GM23338 (cell line): Measurements from ENCODE around the gene HDGFL2. TPM values are rescaled to one million over a fixed set of nuclear protein-coding genes. Genes with fewer than 3 reads are reported as not detected.

Source experiments
- ATAC-seq: fragments of 200-7000 bp; cut with Tn5 transposase; 3 replicates; pipeline ENCODE4 v1.9.1; 2020
- DNase-seq: peaks from one replicate; pipeline ENCODE4 v3.0.0-alpha.2; 2015; ENCODE audit warnings: low spot score
- H2AFZ ChIP-seq: fragments of 200-600 bp; sonication (generic); 2 replicates; pipeline ENCODE4 v1.8.0; 2016; ENCODE audit warnings: antibody characterized with exemption, mild to moderate bottlenecking, moderate library complexity
- H3F3A ChIP-seq: fragments of 200-600 bp; sonication (generic); replicated peaks from 2 replicates; pipeline ENCODE4 v1.8.0; 2017; ENCODE audit warnings: antibody characterized with exemption, mixed run types, low read depth
- H3K27ac ChIP-seq: fragments of 200-600 bp; sonication (generic); 2 replicates; pipeline ENCODE4 v1.6.1; 2016; ENCODE audit warnings: low read depth
- H3K27me3 ChIP-seq: fragments of 200-600 bp; sonication (generic); 2 replicates; pipeline ENCODE4 v1.8.0; 2016; ENCODE audit warnings: mild to moderate bottlenecking, mixed run types, moderate library complexity; ENCODE audit not compliant: insufficient read depth
- H3K36me3 ChIP-seq: fragments of 200-600 bp; sonication (generic); 2 replicates; pipeline ENCODE4 v1.8.0; 2016; ENCODE audit warnings: mild to moderate bottlenecking; ENCODE audit not compliant: insufficient read depth
- H3K4me1 ChIP-seq: fragments of 200-600 bp; sonication (generic); 2 replicates; pipeline ENCODE4 v1.8.0; 2016; ENCODE audit warnings: mild to moderate bottlenecking, moderate library complexity; ENCODE audit not compliant: insufficient read depth
- H3K4me2 ChIP-seq: fragments of 200-600 bp; sonication (generic); 2 replicates; pipeline ENCODE4 v1.7.1; 2017; ENCODE audit warnings: mixed run types
- H3K4me3 ChIP-seq: fragments of 200-600 bp; sonication (generic); 2 replicates; pipeline ENCODE4 v1.6.1; 2016; ENCODE audit warnings: mixed run types
- H3K79me2 ChIP-seq: fragments of 200-600 bp; sonication (generic); replicated peaks from 2 replicates; pipeline ENCODE4 v1.8.0; 2017; ENCODE audit warnings: mild to moderate bottlenecking; ENCODE audit not compliant: insufficient read depth
- H3K9me2 ChIP-seq: fragments of 200-600 bp; sonication (generic); 2 replicates; pipeline ENCODE4 v1.8.0; 2017; ENCODE audit not compliant: insufficient read depth
- H4K20me1 ChIP-seq: fragments of 200-600 bp; sonication (generic); replicated peaks from 2 replicates; pipeline ENCODE4 v1.8.0; 2017; ENCODE audit warnings: mild to moderate bottlenecking; ENCODE audit not compliant: insufficient read depth
- H3K27ac Mint-ChIP-seq: 2 replicates; pipeline ENCODE4 v1.8.0; 2020; ENCODE audit warnings: inconsistent platforms, mild to moderate bottlenecking, moderate library complexity, mixed read lengths
- H3K27me3 Mint-ChIP-seq: 3 replicates; pipeline ENCODE4 v1.8.0; 2022; ENCODE audit warnings: low read depth, mild to moderate bottlenecking, moderate library complexity, mixed read lengths, inconsistent platforms; ENCODE audit not compliant: insufficient read depth, poor library complexity
- H3K36me3 Mint-ChIP-seq: 3 replicates; pipeline ENCODE4 v1.8.0; 2021; ENCODE audit warnings: low read depth, mild to moderate bottlenecking, inconsistent platforms, moderate library complexity, mixed read lengths
- H3K4me1 Mint-ChIP-seq: 3 replicates; pipeline ENCODE4 v1.8.0; 2020; ENCODE audit warnings: mild to moderate bottlenecking, inconsistent platforms, mixed read lengths
- H3K4me3 Mint-ChIP-seq: 3 replicates; pipeline ENCODE4 v1.8.0; 2021; ENCODE audit warnings: moderate library complexity, mild to moderate bottlenecking, inconsistent platforms, mixed read lengths
- H3K9me3 Mint-ChIP-seq: 3 replicates; pipeline ENCODE4 v1.8.0; 2020; ENCODE audit warnings: moderate library complexity, mild to moderate bottlenecking, inconsistent platforms, mixed read lengths
- CREB1 ChIP-seq: fragments of 250-450 bp; sonication (Bioruptor Pico); IDR thresholded peaks from 2 replicates; pipeline ENCODE4 v1.5.0; 2020; ENCODE audit warnings: low read depth, mild to moderate bottlenecking, moderate library complexity
- CTCF ChIP-seq, 2 experiments: fragments of 200-600 bp in 1 of 2; sonication (generic) in 1 of 2; conservative IDR thresholded peaks; 2 replicates each; pipeline versions ENCODE4 v1.5.1 to v1.6.1; 2016 to 2017; ENCODE audit warnings: antibody characterized with exemption in 2 of 2, low read depth in 2 of 2, mild to moderate bottlenecking in 2 of 2, moderate library complexity in 1 of 2
- ETS1 ChIP-seq: IDR thresholded peaks from 2 replicates; pipeline ENCODE4 v1.6.1; 2016; ENCODE audit warnings: antibody characterized with exemption
- EZH2phosphoT487 ChIP-seq: fragments of 200-600 bp; sonication (generic); IDR thresholded peaks from one replicate; pipeline ENCODE4 v1.8.1; 2018; ENCODE audit warnings: antibody characterized with exemption; ENCODE audit not compliant: unreplicated experiment
- NANOG ChIP-seq: IDR thresholded peaks from 2 replicates; pipeline ENCODE4 v1.6.1; 2016; ENCODE audit warnings: antibody characterized with exemption, borderline replicate concordance
- REST ChIP-seq: IDR thresholded peaks from one replicate; pipeline ENCODE4 v1.6.1; 2018; ENCODE audit warnings: antibody characterized with exemption; ENCODE audit not compliant: unreplicated experiment
- STAT1 ChIP-seq: IDR thresholded peaks from one replicate; pipeline ENCODE4 v1.6.1; 2016; ENCODE audit warnings: antibody characterized with exemption; ENCODE audit not compliant: unreplicated experiment
- ZNF114 ChIP-seq: fragments of 250-450 bp; sonication (Bioruptor Pico); IDR thresholded peaks from 2 replicates; pipeline ENCODE4 v1.5.0; 2020; ENCODE audit warnings: mild to moderate bottlenecking, moderate library complexity
- ZNF331 ChIP-seq: fragments of 250-450 bp; sonication (Bioruptor Pico); IDR thresholded peaks from 2 replicates; pipeline ENCODE4 v1.5.0; 2020; ENCODE audit warnings: low read depth, mild to moderate bottlenecking, moderate library complexity
- polyA plus RNA-seq: library from polyadenylated mRNA; unstranded; fragments of >200 nt; fragmentation: Nextera tagmentation; extraction: Ambion mirVana; gene quantifications from 2 replicates; pipeline ENCODE4 v1.2.1, GENCODE V29; 2016
- total RNA-seq: library from RNA; depleted of rRNA; stranded (reverse); fragments of >200 nt; shearing (Covaris generic); gene quantifications from 2 replicates; pipeline ENCODE4 v1.2.3, GENCODE V29; 2014

The HDGFL2 gene
- total and polyA plus RNA-seq, 2 experiments from 2014 or later = 64.8 to 113 TPM

DNA sequence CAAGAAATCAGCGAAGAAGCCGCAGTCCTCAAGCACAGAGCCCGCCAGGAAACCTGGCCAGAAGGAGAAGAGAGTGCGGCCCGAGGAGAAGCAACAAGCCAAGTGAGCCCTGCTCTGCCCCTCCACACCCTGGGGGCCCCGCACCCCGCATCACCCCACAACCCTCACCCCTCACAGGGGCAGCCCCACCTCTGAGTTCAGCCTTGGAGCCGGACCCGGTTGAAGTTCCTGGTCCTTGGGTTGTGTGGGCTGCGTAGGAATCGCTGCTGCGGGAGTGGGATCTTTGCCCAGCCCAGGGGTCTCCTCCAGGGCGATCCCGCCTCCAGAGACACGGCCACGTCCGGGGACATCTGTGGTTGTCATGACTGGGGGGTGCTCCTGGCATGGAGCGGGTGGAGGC, 24.2 kb downstream of the HDGFL2 start:
- H3K27ac Mint-ChIP-seq = no peak overlapping the region
- no peaks in the 10 kb centered on the region for H3K4me1 Mint-ChIP-seq
- ATAC-seq (no peak), DNase-seq (no peak)
- no peak overlapping the region for H3K4me3 ChIP-seq
- H3K9me3 Mint-ChIP-seq = no peaks in the 10 kb centered on the region
- H3K79me2 ChIP-seq = no peaks in the 10 kb centered on the region
- H3K4me2 ChIP-seq = no peak overlapping the region
- H3K36me3 Mint-ChIP-seq = peaks cover 25% of the 10 kb centered on the region
- no peak for TF ChIP-seq ZNF331 (CRISPR knock-in tag)
- no peak for TF ChIP-seq ZNF114
- no peak for TF ChIP-seq CTCF (conservative IDR thresholded peaks at IDR 0.05; ENCODE audit: low read depth in 2 of 2)
- TF ChIP-seq EZH2phosphoT487 = no peak
- TF ChIP-seq CREB1 (CRISPR knock-in tag) = no peak
- TF ChIP-seq REST = no peak
- TF ChIP-seq STAT1 = no peak
- H2AFZ ChIP-seq = no peak overlapping the region
- H3K4me1 ChIP-seq = no peaks in the 10 kb centered on the region
- H3K27me3 Mint-ChIP-seq = peaks cover 3% of the 10 kb centered on the region
- H3K27ac ChIP-seq = no peak overlapping the region
- peaks cover 16% of the 10 kb centered on the region; the same call in 1 of the 2 replicates for H3K36me3 ChIP-seq
- no peaks in the 10 kb centered on the region for H3K9me2 ChIP-seq
- H4K20me1 ChIP-seq = no peaks in the 10 kb centered on the region; the same call in 1 of the 2 replicates
- no peak overlapping the region for H3K4me3 Mint-ChIP-seq
- no peaks in the 10 kb centered on the region for H3K27me3 ChIP-seq
- H3F3A ChIP-seq = 0 out of 2 replicates have a peak, but pooled peaks cover 7% of the 10 kb centered on the region

DNA sequence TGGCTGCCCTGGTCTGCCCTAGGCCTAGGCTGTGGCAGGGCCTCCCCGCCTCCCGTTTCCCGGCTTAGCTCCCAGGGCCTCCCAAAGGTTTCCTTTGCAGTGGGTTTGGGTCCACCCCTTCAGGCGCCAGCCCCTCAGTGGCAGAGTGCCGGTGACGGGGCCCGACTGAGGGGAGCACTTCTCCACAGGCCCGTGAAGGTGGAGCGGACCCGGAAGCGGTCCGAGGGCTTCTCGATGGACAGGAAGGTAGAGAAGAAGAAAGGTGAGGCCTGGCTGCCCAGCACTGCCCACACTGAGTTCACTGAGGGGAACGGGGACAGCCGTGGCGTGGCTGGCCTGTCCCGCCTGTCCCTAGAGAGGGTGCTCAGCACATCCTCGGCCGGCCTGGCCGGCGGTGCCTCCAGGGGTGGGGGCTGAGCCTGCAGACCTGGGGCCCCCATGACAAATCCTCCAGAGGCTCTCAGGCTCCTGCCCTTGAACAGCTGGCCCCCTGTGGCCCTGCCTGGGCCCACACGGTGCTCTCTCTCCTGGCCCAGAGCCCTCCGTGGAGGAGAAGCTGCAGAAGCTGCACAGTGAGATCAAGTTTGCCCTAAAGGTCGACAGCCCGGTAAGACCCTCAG, 25.8 kb downstream of the HDGFL2 start:
- Histone ChIP-seq H3K4me3 (no peak overlapping the region), H3K27ac (no peak overlapping the region), H3K36me3 (peaks cover 10% of the 10 kb centered on the region; the same call in 1 of the 2 replicates), H3K9me2 (no peaks in the 10 kb centered on the region), H4K20me1 (no peaks in the 10 kb centered on the region; the same call in 1 of the 2 replicates), H3K79me2 (no peaks in the 10 kb centered on the region), H3F3A (no peaks in the 10 kb centered on the region), H3K4me1 (no peaks in the 10 kb centered on the region), H3K4me2 (no peak overlapping the region), H3K27me3 (no peaks in the 10 kb centered on the region), H2AFZ (no peak overlapping the region)
- DNase-seq = no peak
- no peak overlapping the region for H3K4me3 Mint-ChIP-seq
- H3K27ac Mint-ChIP-seq = no peak overlapping the region
- peaks cover 29% of the 10 kb centered on the region for H3K36me3 Mint-ChIP-seq
- ATAC-seq = no peak
- peaks cover 6% of the 10 kb centered on the region for H3K27me3 Mint-ChIP-seq
- no peaks in the 10 kb centered on the region for H3K4me1 Mint-ChIP-seq
- no peaks in the 10 kb centered on the region for H3K9me3 Mint-ChIP-seq
- TF ChIP-seq EZH2phosphoT487 (no peak), ETS1 (no peak), NANOG (no peak)
